GM21717 (cell line): ENCODE results near the gene RNLS.
"Not testable (repeated sequence)": the region's sequence is repeated elsewhere in the genome, so short reads cannot be mapped to it uniquely, and the experiment has no call there.

Experiments
- ATAC-seq: cut with Tn5 transposase; IDR thresholded peaks from one replicate; pipeline ENCODE4 v1.9.1; 2021; ENCODE audit warnings: mild to moderate bottlenecking, moderate library complexity; ENCODE audit not compliant: unreplicated experiment

The RNLS gene

DNA sequence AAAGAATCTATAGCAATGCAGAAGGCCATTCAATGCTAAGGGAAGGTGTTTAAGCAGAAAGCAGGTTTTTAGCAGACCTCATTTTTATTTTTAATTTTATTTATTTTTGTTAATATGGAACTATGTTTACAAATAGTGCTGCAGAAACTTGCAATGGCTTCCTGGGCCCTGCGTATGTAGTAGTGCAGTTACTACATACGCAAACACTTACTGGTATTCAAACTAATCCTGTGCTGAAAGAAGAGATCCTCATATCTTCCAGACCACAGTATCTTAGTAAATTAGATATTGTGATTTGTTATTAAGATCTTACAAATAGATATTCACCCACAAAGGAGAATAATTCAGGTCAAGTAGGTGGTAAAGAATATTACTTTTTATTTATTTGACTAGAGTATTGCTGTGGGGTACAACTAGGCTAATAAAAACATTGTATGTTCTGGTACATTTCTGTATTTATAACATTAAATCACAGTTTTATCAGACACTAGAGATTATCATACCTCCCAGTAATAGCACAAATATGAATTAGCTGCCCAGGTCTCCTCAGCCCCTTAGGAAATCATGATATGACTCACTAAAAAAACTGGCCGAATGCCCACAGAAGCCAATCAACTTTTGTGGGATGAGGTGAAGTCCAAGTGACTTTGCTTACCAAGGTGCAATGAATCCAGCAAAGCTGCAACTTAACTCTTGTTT, 57.6 kb downstream of the RNLS start:
- ATAC-seq = no peak

DNA sequence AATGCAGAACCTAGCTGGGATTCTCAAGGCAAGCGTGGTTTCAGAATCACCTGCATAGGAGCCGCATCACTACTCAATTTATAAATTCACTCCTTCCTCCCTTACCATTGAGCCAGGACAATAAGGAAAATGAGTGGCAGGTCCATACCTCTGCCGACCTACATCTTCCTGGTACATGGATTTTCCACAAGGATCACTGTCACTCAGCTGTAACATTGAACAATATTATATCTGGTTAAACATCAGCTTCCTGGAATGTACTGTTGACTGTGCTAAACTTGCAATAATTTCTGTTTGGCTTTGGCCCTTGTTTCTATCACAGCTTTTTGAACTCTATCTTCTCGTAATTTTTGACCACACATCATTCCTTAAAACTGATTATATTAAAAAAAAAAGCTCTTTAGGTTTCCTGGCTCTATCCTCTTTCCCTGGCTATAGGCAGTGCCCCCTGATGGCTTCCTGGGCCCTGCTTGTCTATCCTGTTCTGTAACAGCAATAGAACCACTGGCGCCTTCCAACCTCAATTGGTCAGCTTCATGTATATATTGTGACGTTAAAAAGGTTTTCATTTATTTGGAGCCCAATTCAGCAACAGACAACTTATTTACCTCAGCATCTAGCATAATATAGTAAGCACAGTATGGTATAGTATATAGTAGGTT, 59.2 kb downstream of the RNLS start:
- ATAC-seq = no peak

DNA sequence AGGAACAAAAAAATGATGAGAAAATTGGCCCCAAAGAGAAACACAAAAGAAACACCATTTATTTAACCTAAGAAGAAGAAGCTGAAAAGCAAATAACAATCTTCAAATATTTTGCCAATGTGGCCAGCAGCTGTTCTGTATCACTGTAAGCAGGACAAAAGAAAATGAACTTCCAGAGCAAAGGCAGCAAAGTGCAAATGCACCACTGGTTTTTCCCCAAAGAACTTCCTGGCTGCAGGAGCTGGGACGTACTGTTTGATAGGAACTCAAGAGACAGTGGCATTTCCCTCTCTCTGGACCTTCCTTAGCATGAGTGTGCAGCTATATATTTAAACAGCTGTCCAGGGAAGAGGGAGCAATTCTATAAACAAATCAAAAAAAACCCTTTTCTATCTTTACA, 60.4 kb downstream of the RNLS start:
- no peak for ATAC-seq

DNA sequence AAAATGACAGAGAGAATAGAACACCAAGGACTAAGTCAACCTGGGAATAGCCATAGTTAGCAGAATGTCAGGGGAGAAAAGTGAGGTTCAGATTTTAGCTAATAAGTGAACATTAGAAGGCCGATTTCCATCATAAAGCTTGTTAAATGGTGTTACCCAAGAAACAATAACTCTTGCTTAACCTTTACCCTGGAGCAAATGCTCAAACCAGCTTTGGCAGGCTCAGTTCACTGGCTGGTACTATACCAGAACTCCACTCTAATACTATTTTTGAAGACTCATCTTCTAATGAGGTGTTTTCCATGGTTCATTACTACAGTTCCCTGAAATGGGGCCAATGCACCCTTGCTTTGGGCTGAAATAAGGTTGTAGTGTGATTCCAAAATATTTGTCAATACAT, 61.3 kb downstream of the RNLS start:
- no peak for ATAC-seq

DNA sequence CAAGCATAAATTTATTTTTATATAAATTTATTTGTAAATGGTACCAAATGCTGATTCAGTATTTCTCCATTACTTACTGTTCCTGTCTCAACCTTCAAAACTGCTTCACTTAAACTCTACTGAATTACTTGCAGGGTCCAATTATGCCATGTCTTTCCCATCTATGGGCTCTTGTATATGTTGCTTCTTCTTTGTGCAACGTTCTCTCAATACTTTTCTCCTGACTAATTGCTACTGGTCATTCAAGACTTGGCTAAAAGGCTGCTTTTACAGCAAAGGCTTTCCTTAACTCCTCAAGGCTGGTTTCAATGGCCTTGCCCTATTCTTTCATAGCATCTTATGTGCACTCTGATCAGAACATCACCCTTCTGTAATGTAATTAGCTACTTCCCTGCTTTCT, 67.9 kb downstream of the RNLS start:
- ATAC-seq = no peak

DNA sequence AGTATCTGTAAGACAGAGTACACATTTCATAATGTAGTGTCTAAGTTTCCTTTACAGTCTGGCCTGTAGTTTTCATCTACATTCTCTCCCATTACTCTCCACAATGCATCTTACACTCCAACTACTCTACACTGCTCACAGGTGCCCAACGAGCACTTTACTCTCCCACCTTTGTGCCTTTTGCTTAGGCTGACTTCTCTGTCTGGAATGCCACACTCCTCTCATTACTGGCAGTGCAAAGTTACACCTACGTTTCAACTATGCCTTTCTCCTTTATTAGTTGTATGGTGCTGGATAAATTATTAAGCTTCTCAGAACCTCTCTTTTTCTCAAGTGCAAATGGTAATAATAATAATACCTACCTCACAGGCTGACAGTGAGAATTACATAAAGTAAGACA, 70.5 kb downstream of the RNLS start:
- no peak for ATAC-seq

DNA sequence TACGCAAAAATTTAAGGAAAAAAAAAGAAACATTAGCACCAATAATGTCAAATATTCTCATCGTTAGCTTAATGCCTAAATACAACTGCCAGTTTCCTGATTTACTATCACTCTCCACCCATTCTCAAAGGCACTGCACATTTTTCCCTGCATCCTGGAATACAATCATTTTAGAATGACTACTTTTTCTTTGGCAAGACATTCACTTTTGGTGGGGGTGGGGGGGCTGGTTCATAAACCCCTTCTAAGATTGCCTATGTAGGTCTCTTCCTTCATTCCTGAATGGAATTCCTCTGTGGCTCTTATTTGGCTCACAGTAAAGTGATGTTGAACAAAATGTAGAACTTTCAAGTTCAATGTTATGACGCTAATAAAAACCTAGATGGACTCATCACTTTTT, 74.3 kb downstream of the RNLS start:
- no peak for ATAC-seq

DNA sequence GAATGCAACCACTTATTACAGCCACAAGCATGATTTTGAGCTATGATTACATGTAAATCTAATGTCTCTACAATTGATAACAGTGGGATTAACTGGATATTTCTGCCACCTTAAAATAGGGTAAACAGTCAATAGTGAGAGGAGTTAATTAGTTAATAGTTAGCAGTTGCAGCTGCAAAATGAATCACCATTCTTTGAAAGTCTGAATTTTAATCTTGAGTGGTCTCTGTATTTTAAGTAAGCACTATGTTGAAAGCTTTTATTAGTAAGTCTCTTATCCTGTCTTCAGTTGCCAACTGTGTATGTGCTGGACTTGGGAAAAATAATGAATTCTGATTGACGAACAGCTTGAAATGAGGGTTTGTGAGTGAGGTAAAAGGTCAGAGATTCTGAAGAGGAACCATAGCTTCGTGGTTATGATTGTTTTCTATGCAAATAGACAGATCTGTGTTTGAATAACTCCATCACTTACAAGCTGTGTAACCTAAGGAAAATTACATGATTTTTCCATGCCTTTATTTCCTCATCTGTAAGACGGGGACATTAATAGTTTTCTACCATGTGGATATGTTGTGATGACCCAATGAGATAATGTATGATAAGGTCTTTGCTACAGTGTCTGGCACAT, 75.2 kb downstream of the RNLS start:
- no peak for ATAC-seq

DNA sequence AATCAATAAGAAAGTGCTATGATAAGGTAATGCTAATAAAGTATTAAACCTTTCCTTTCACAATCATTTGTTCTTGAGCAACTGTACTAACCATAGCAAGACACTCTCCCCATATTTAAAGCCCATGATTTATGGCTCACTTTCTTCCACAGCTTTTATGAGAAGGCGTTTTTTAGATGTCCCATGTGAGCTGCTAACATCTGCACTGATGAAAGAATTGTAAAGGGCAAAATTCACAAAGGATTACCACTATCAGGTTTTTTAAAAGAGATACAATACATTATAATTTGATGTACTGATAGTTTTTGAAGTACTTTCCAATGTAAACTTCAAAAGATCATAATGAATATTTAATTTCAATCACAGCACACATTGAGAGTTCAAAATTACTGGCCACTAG, 75.7 kb downstream of the RNLS start:
- ATAC-seq = no peak

DNA sequence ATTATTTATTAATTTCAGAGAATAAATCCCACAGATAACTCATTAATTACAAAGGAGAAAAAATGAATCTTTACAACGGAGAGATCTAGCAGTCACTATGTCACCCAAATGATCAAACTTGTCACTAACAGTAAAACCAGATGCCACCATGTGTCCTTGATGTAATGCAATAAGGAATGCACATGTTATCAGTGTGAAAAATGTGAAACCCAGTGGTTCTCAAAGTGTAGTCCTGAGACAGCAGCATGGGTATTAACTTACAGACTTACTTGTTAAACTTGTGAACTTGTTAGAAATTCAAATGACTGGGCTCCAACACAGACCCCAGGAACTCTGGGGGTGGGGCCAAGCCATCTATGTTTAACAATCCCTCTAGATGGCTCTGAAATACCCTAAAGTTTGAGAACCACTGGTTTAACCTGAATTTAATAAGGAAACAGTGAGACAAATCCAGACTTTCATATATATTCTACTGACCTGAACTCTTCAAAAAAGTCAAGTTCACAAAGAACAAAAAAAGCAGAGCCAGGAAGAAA, 77.4 kb downstream of the RNLS start:
- no peak for ATAC-seq

DNA sequence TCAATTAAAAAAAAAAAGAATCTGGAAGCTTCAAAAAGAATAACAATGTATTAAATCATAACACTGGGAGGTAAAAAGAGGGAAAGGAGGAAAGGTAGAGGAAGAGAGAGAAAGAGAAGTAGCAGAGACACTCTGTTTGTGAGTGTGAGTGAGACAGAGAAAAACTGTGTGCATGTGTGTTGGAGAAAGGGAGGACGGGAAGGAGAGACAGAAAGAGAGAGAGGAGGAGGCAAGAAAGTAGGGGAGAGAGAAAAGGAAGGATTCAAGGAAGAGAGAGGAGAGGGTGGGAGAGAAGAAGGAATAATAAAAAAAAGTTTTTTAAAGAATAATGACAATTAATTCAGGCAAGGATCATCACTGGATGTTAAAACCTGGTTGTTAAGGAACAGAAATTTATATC, 77.9 kb downstream of the RNLS start:
- no peak for ATAC-seq

DNA sequence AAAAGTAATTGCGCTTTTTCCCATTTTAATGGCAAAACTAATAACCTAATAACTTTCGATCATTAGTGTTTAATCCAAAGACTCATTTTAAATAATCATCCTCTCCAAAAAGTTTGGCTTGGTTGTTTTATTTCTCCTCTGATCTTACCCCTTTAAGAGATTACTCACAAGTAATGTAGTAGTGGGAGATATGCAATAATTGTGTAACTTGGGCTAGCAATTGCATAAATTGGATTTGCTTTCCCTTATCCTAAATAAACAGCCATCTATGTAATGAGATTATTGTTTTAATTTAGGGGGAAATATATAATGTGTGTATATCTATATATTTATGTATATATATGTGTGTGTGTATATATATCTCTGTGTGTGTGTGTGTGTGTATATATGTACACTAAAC, 82.5 kb downstream of the RNLS start:
- no peak for ATAC-seq

DNA sequence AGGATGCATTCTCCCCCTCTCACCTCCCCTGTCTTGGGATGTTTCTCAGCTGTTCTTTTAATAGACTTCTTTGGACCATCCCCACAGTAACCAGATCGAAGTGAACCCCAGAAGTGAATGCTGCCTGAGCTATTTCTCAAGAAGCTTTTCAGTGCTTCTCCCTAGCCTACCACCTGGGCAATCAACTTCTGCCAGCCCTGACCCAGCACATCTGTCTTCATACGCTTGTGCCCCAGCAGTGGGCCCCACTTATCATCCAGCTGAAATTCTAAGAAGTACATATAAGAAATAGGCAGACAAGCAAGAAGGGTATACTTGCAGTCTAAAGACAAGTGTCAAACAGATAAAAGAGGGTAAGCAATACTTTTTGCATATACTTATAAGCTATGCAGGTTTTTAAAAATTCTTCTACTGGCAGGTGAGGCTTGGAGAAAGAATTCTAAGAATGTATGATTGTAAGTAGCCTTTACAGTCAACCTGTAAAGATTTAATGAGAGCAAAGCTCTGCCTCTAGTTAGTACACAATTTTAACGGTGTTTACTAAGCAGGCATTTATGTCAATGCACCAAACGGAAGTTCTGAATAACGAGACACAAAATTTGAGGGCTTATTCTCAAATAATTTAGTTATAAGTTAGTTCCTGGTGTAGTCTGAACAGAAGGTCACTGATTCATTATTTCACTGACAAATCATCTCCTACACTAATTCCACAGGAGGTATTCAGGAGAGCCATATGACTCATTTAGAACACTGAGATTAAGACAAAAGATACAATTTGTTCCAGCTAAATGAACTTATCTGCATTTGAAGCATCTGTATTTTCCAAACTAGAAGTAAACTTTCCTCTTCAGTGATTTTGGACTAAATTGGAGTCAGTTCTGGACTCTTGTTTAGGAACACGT, 83.3 kb downstream of the RNLS start:
- ATAC-seq = no peak

DNA sequence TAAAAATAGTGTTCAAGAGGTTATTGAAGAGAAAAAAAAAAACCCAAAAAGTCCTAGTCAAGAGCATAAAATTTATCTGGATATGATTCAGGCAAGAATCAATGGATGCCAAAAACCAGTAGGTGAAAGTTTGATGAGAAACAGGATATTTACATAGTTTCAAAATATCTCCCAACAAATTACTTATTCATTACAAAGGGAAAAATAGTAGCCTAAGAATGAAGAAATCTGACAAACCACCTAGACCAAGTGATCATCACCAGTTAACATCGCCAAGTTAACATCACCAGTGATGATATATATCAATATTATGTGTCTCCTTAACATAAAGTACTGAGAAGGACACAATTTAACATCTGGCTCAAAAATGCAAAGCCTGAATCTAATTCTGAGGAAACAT, 85.2 kb downstream of the RNLS start:
- ATAC-seq = no peak

DNA sequence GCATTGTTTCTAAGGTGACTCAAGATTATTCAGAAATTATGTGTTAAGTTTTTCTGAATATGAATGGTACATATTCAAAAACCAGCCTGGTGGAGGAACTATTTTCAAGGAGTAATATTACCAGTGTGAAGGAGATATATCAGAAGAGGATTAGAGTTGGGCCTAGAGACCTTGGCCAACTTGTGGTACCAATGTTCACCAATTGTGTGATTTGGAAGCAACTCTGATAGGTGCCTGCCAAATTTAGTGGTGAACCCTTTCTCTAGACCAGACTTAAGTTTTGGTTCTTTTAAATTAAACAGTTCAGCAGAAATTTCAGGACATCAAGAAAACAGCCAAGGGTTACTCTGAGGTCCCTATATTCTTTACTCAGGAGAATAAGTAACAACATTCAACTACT, 88.6 kb downstream of the RNLS start:
- no peak for ATAC-seq

DNA sequence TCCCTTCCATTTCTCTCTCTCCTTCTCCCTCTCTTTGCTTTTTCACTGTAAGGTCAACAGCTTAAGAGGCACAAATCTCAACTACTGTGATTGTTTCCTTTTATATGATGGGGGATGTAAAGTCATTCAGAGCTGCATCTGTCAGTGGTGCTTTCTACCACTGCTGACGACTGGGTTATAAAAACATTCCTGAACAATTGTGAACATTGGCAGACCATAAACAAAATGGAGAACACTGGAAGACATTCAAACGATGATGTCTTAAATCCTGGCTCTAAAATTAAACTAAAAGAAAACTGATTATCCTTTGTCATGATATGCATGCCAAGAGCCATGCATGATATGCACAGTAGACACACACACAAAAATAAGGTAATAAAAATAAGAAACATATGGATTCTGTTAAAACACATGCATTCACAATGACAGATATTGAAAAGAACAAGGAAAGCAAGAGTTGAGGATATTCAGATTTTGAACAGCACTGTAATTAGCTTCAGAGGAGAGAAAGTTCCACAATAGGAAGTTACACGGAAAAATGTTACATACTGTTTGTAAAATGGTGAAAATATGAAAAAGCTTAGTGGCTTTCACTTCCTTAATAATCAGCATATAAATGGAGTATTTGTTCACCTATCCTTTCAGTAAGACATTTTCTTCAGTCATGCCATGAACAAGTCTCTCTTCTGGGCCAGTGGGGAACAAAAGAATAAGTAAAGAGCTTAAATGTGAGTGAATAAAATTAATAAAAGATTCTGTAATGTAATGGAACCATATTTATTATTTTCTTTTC, 89.2 kb downstream of the RNLS start:
- no peak for ATAC-seq

DNA sequence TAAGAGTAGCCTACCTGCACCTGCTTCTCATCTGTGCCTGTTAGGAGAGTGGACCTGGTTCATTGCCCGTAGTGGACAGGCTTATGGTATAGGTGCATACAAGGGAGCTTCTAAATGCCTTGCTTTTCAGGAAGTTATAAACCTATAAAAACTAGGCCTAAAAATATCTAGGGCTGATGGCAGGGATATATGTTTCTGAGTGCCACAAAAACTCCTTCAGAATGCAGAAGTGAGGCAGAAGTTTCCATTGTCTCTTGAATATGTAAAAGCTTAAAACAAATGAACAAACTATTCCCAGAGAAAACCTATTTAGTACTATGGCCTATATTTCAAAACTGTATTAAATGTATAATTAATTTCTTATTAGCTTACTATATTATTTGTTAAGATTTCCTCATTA, 91.8 kb downstream of the RNLS start:
- ATAC-seq = no peak

DNA sequence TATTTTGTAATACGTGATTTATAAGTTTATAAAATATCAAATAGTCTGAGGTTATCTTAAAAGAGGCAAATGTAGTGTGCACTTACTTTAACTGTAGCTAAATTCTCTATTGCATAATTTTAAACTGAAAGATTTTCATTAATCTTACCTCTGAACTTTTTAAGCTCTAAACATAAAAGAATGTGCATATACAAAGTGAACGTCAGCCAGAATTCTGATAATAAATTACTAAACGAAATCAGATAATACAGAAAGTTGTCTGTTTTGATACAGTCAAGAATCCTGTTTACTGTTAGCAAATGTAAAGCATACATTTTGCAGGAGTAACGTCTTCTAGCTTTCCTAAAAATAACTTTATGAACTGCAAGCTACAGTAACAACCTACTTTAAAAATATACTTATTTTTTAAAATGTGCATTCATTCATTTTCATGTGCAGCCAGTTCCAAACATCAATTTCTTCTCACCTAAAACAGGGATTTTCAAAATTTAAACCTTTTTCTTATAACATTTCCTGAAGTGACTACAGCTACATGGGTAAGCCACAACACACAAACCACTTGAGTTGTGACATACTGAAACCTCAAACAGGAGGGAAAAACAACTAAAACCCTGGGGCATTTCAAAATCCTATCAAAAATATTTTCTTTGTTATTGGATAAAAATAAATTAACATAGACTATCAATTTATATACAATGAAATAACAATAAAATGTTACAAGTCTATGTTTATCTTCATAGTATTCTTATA, 92.7 kb downstream of the RNLS start:
- ATAC-seq = no peak

DNA sequence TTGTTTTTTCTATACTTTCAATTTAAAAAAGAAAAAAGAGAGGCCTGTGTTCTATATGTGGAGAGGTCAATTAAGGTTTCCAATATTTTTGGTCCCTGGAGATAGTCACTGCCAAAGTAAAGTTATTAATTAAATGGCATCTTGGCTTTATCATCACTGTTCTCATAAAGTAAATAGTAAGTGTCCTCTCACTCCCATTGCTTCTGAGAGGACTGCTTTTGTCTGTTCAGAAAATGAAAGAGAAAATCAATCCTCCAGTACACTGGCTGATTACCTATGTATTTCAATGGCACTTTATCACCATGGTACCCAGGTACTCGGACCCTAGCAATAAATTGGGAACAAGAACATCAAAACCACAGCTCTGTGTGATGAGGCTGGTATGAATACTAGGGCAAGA, 94.0 kb downstream of the RNLS start:
- ATAC-seq = no peak

DNA sequence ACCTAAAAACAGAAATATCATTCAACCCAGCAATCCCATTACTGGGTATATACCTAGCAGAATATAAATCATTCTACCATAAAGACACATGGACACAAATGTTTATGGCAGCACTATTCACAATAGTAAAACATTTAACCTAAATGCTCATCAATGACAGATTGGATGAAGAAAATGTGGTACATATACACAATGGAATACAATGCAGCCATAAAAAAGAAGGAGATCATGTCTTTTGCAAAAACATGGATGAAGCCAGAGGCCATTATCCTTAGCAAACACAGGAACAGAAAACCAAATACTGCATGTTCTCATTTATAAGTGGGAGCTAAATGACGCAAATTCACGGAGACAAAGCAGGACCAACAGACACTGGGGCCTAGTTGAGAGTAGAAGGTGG, 96.3 kb downstream of the RNLS start:
- not testable (repeated sequence) for ATAC-seq
